GM19372 (cell line): ENCODE data around the gene SP1.
"Not testable (repeated sequence)": the region's sequence is repeated elsewhere in the genome, so short reads cannot be mapped to it uniquely, and the experiment has no call there.

ENCODE experiments used
- ATAC-seq: cut with Tn5 transposase; IDR thresholded peaks from one replicate; pipeline ENCODE4 v1.9.1; 2021; ENCODE audit warnings: mild to moderate bottlenecking, low read depth, moderate library complexity; ENCODE audit not compliant: unreplicated experiment

Gene SP1

DNA sequence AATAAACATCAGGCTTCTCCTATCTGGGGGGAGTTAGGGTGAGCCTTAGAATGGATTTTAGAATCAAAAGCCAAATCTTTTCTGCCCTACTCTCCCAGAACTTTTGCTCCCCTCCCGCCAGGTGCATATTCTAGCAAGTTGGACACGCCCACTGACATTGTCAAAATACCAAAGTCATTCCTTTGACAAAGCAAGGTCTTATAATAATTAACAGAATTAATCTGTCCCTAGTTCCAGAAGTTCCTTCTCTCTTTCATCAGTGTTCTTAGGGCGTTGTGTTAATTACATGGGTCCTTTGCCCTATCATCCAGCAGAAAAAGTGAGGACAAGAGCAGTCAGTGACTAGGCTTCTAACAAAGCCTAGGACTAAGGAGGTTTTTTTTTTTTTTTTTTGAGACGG lies 64.0 kb downstream of the SP1 start:
- no peak for ATAC-seq

DNA sequence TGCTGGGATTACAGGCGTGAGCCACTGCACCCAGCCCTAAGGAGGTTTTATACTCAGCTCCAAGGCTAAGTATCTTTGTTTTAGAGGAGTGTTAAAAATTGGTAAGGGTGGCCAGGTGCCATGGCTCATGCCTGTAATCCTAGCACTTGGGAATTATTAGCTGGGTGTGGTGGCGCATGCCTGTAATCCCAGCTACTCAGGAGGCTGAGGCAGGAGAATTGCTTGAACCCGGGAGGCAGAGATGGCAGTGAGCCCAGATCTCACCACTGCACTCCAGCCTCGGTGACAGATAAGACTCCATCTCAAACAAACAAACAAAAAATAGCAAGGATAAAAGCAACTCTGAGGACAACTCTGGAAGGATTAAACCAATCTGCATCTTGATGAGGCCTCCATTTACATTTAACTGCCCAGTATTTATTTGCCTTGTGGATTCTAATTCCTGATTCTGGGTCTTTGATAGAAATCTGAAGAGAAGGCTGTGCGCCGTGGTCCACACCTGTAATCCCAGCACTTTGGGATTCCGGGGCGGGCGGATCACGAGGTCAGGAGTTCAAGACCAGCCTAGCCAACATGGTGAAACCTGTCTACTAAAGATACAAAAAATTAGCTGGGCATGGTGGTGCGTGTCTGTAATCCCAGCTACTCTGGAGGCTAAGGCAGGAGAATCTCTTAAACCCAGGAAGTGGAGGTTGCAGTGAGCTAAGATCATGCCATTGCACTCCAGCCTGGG lies 64.8 kb downstream of the SP1 start:
- not testable (repeated sequence) for ATAC-seq

DNA sequence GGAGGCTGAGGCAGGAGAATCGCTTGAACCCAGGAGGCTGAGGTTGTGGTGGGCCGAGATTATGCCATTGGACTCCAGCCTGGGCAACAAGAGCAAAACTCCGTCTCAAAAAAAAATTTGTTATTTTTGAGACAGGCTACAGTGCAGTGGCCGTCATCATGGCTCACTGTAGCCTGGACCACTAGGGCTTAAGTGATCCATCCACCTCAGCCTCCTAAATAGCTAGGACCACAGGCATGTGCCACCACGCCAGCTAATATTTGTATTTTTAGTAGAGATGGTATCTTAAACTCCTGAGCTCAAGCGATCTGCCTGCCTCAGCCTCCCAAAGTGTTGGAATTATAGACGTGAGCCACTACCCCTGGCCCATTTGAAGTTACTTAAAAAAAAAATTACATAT lies 71.0 kb downstream of the SP1 start:
- ATAC-seq: no peak

DNA sequence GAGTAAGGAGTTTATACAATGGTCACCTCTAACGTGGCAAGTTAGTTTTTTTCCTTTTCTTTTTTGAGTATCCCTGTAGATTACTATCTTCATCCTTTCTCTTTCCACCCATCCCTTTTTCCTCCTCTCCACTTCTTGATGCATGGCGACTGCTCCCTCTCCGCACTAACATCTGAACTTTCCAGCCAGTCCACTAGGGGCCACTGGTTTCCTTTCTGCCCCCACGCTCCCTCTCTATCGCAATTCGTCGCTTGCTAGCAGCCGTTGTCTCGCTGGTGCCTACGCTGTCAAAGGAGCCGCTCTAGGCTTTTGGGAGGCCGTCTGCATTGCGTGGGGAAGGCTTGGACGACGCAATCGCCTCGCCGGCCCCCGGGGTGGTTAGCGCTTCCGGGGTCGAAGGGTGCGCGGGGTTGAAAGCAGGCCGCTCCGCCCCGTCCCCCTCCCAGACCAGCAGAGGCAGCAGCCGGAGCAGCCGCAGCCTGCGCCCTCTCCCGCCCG lies 71.7 kb downstream of the SP1 start, which contains the start of gene PCBP2:
PCBP2 (plus strand) TSS at position 442 of the 498 bp plus-strand sequence. CDS start 2,699 bp downstream, outside the sequence.
- peak; percentile 96 for ATAC-seq

DNA sequence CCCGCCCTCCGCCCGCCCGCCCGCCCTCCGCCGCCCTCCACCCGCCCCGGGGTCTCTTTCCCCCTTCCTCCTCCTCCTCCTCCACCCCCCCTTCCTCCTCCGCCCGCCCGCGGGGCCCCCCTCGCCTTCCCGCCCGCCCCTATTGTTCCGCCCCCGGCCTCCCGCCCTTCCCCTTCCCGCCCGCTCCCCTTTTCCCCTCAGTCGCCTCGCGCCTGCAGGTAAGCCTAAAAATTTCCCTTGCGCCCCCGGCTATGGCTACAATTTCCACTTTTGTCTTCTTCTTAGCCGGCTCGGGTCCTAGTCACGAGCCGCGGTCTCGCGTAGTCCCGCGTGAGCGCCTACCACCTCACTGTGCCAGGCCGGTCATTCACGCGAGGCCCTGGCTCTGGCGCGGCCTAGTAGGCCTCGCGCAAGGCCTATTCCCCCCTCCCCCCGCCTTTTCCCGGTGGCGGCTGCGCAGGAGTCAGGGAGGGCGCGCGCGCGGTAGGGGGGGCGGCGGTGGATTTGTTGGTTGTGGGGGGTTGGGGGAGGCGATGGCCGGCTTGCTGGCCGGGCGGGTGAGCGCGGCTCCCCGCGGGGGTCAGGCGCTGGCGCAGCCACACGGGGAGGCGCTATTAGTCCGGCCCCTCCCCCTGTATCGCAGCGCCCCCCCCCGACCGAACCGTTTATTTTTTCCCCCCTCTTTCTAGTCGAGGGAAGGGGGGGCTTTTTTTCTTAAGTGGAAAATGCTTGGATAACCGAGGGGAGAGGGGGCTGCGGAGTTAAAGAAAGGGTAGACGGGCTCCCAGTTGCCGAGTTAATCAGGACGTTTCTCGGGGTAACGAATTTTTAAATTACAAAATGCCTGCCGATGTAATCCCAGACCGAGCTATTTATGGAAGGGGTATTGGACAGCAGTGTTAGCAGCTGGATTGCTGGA lies 72.4 kb downstream of the SP1 start:
- no peak for ATAC-seq

DNA sequence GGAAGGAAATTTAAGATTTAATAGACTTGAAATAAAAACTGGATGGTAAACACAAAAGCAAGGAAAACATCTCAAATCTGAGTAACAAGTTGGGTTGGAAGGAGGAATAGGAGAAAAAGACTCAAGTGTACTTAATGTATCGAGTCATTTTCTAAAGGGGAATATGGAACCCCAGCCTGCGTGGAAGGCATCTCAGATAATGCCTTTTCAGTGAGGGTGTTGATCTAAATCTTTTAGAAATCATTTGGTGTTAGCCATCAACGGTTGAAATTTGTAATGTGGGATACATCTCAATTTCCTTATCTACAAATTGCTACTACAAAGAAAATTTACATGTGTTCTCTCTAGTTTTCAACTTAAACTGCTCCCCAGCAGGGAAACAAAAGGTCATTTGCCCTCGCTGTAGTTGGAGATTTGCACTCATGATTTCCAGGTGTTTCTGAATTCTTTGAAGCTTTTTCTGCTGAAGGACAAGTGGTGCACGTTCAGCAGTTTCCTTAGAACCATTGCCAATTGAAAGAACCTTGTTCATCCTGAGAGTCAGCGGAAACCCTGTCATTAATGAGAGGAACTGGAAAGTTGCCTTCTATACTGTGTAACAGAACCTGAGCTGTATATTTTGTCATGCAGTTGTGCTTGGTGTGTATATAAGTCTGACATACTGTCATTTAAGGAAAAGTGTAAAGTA lies 74.1 kb downstream of the SP1 start:
- ATAC-seq: no peak

DNA sequence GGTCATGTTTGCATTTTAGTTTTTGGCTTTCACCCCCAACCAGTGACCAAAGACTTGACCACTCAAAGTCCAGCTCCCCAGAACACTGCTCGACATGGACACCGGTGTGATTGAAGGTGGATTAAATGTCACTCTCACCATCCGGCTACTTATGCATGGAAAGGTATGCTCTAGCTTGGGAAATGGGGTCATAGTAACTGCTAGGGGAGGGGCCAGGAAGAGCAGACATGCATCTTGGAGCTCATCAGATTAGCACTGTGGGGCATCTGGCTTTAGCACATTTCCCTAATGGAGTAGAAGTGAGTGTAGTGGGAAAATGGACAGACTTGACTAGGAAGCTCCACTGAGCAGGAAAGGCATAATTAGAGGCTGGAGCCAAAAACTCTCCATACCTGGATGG lies 74.7 kb downstream of the SP1 start:
- ATAC-seq: no peak

DNA sequence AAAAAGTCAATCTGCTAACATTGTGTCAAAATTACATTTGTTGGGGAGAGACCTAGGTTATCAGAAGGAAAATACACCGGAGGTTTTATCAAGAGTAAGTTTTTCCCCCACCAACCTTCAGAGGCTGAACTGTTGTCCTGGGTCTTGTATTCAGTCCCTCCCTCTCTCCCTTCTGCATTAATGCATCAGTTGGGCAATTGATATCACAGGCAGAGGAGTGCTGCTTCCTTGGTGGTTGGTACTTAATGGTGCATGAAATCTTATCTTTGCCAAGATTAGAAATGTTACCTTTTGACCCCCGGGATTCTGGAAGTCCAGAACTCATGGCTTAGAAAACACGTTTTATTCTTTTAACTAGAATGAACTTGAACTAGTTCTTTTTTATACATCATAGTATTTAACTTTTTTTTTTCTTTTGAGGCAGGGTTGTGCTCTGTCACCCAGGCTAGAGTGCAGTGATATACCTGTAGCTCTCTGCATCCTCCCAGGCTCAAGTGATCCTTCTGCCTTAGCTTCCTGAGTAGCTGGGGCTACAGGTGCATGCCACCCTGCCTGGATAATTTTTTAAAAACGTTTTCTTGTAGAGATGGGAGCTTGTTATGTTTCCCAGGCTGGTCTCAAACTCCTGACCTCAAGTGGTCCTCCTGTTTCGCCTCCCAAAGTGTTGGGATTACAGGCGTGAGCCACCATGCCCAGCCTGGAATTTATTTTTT lies 76.8 kb downstream of the SP1 start:
- ATAC-seq: no peak

DNA sequence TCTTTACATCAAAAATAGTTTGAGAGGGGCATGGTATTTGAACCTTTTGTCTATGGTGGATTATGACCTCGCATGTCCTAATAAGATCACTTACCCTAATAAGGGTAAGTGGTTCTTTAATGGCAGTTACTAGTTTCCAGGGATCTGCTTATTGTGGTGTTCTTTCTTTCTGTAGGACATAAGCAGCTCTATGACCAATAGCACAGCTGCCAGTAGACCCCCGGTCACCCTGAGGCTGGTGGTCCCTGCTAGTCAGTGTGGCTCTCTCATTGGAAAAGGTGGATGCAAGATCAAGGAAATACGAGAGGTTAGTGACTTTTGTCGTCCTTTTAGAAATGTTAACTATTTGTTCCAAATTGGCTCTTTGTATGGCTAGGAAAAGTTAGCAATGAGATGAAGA lies 79.1 kb downstream of the SP1 start:
- ATAC-seq: no peak

DNA sequence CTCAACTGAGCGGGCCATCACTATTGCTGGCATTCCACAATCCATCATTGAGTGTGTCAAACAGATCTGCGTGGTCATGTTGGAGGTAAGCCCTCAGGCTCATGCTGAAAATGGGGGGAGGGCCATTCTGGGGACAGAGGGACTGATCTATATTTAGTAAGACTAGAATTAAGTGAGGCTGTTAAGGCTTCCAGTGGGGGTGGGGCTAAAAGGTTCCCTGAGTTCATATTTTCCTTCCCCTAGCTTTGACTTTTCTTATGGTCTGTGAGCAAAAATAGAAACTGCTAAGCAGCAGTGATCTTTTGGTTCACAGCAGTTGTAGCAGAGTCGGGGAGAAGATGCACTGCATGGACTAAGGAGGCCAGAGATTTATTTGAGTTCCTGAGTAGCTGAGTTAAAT lies 81.1 kb downstream of the SP1 start:
- no peak for ATAC-seq

DNA sequence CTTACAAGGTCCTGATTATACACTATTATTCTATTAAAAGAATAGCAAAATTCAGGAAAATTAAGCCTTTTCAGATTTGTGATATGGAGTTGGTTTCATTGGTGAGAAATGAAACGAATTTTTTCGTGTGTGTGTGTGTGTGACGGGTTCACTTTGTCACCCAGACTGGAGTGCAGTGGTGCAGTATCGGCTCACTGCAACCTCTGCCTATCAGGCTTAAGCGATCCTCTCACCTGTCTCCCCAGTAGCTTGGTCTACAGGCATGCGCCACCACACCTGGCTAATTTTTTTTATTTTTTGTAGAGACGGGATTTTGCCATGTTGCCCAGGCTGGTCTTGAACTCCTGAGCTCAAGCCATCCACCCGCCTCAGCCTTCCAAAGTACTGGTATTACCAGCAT lies 81.6 kb downstream of the SP1 start:
- ATAC-seq: no peak

DNA sequence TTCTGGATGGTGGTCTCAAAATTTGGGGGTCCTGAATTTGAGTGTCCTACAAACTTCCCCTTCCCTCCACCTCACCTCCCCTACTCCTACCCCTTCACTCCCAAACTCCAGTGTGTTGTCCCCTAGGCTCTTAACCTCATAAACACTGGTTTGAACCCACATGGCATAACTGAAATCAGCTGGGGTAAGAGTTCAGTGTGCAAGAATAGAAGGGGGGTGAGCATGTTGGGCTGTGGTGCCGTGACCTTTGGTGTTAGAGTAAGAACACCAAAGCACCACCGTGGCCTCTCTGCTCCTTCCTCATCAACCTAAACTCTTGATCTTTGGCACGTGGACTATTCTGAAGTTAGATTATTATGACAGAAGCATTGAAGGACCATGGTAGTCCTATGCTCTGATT lies 83.0 kb downstream of the SP1 start:
- no peak for ATAC-seq

DNA sequence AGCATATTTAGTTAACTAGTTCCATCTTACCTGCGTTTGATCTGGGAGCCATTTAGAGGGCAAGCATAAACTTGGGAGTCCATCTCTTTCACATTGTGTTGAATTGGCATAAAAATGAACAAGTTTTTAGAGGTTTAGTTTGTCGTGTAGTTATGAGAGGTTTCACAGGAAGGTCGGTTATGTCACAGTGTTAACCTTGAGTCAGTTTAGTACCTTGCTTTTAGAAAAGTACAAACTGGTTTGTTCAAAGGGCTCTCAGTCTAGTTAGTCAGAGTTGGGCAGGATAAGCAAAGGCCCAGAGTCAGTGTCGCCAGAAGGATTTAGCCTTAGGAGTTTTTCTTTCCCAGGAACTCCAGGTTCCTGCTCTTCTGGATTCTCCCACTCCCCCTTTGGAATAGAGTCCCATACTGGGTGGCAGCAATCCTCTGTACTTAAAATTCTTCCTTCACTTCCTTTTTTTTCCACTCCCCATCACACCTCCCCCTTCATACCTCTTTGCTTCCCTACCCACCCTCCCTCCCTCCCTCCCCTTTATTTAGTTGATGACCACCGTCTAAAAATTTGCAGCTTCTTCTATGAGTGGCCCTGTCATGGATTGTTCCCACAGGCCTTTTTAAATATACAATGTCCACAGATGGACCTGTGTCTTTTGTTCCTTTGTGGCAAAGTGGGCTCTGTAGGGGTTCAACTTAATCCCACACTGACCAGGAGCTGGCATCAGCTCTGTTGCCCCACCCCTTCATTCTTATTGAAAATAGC lies 84.0 kb downstream of the SP1 start:
- no peak for ATAC-seq

DNA sequence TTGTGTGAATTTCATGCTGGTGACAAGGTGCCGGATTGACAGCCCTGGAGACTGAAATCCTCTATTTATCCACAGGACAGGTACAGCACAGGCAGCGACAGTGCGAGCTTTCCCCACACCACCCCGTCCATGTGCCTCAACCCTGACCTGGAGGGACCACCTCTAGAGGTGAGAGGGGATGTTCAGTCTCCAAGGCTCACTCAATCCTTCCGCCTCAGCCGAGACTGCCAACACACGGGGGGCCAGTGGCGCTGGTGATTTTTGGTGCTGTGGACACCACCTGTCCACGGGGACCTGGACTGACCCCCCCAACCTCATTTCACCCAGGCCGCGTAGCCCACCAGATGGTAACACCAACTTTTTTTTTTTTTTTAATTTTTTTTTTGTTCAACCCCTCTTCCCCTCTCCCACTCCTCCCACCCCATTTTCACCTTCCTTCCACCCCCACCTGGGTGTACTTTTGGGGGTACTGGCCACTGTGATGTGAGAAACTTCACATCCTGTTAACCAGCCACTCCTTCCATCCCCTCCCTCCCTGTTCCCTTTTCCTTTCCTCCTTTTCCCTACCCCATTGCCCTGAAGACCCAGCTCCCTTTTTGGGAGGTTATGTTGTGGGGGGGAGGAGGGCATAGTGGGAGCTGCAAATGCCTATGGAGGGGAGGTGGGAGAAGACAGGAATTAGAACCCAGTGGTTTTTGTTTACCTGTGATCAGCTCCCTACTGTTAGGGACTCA lies 84.9 kb downstream of the SP1 start:
- no peak for ATAC-seq

DNA sequence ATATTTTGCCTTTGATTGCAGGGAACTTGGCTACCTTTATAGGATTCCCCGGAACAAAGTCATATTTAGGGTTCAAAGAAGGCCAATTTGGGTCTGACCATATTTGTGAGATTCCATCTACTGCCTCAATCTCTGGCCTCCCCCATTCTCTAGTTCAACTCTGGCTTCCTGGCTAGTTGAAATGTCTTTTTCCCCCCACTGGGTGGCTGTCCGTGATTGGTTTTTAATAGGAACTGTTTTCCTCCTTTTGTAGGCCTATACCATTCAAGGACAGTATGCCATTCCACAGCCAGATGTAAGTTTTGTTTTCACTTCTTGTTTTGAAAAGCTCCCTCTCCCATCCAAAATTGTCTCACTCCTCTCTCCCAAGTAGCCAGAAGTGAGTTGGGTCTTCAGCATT lies 85.7 kb downstream of the SP1 start:
- ATAC-seq: no peak
